IMR-90 (cell line): ENCODE data around the gene GCN1. TPM values are rescaled to one million over a fixed set of nuclear protein-coding genes. Genes with fewer than 3 reads are reported as not detected.

Source experiments
- ATAC-seq: fragments of 200-7000 bp; cut with Tn5 transposase; 2 replicates; pipeline ENCODE4 v1.9.1; 2020; ENCODE audit warnings: low read depth, mild to moderate bottlenecking, moderate library complexity
- BruUV-seq: library from RNA; stranded (reverse); fragments of 400-500 nt; replicated peaks from 2 replicates; lab custom pipeline; 2021; lab: Mats Ljungman, UMichigan
- CTCF ChIA-PET: fragments of 300-600 bp; formaldehyde crosslinking; extraction: SDS; loops from one replicate; lab custom pipeline; 2021; ENCODE audit warnings: antibody characterized with exemption; lab: Yijun Ruan, JAX
- POLR2A ChIA-PET: fragments of 300-600 bp; sonication (Branson Sonifier 250); formaldehyde crosslinking; loops from one replicate; lab custom pipeline; 2022; ENCODE audit warnings: antibody characterized with exemption; ENCODE audit not compliant: unreplicated experiment; lab: Charles Lee
- DNase-seq: peaks from one replicate; pipeline ENCODE4 v3.0.0; 2013
- H2AFZ ChIP-seq: replicated peaks from 2 replicates; pipeline ENCODE3; 2013; ENCODE audit warnings: low read length, mild to moderate bottlenecking; ENCODE audit not compliant: poor library complexity
- H2AK5ac ChIP-seq: 2 replicates; pipeline ENCODE4 v1.6.1; 2013; ENCODE audit warnings: low read depth, low read length, inconsistent platforms
- H2AK9ac ChIP-seq: replicated peaks from 2 replicates; pipeline ENCODE3; 2013; ENCODE audit warnings: mild to moderate bottlenecking, low read depth, low read length, moderate library complexity; ENCODE audit not compliant: poor library complexity
- H2BK120ac ChIP-seq: 2 replicates; pipeline ENCODE4 v1.6.1; 2013; ENCODE audit warnings: low read depth, low read length, inconsistent platforms
- H2BK15ac ChIP-seq: 3 replicates; pipeline ENCODE4 v1.6.1; 2013; ENCODE audit warnings: low read depth, low read length, inconsistent platforms
- H2BK20ac ChIP-seq: 2 replicates; pipeline ENCODE4 v1.6.1; 2013; ENCODE audit warnings: low read depth, mild to moderate bottlenecking, inconsistent platforms, low read length, moderate library complexity
- H2BK5ac ChIP-seq: 2 replicates; pipeline ENCODE4 v1.6.1; 2013; ENCODE audit warnings: mild to moderate bottlenecking, low read depth, low read length, inconsistent platforms; ENCODE audit not compliant: poor library complexity, severe bottlenecking
- H3K14ac ChIP-seq: replicated peaks from 2 replicates; pipeline ENCODE4 v1.6.1; 2013; ENCODE audit warnings: low read depth, low read length, inconsistent platforms
- H3K18ac ChIP-seq: 2 replicates; pipeline ENCODE4 v1.6.1; 2013; ENCODE audit warnings: low read depth, low read length, control low read depth
- H3K23ac ChIP-seq: 2 replicates; pipeline ENCODE4 v1.6.1; 2013; ENCODE audit warnings: low read depth, low read length, inconsistent platforms
- H3K27ac ChIP-seq: 2 replicates; pipeline ENCODE4 v1.5.1; 2013; ENCODE audit warnings: mild to moderate bottlenecking, control low read depth, low read length; ENCODE audit not compliant: insufficient read depth
- H3K27me3 ChIP-seq: 2 replicates; pipeline ENCODE4 v1.6.1; 2013; ENCODE audit warnings: low read length; ENCODE audit not compliant: control insufficient read depth, insufficient read depth
- H3K36me3 ChIP-seq: 2 replicates; pipeline ENCODE4 v1.6.1; 2013; ENCODE audit warnings: low read length, mixed read lengths; ENCODE audit not compliant: control insufficient read depth, insufficient read depth
- H3K4ac ChIP-seq: 2 replicates; pipeline ENCODE4 v1.6.1; 2013; ENCODE audit warnings: low read depth, low read length, inconsistent platforms
- H3K4me1 ChIP-seq: 2 replicates; pipeline ENCODE4 v1.6.1; 2013; ENCODE audit warnings: low read length, mixed read lengths; ENCODE audit not compliant: control insufficient read depth, insufficient read depth
- H3K4me2 ChIP-seq: 2 replicates; pipeline ENCODE4 v1.6.1; 2013; ENCODE audit warnings: low read depth, mild to moderate bottlenecking, control low read depth, low read length, moderate library complexity
- H3K4me3 ChIP-seq: 2 replicates; pipeline ENCODE4 v1.5.1; 2013; ENCODE audit warnings: low read depth, mild to moderate bottlenecking, control low read depth, low read length, moderate library complexity; ENCODE audit not compliant: insufficient read depth
- H3K56ac ChIP-seq: 2 replicates; pipeline ENCODE4 v1.6.1; 2013; ENCODE audit warnings: low read length, inconsistent platforms; ENCODE audit not compliant: insufficient read depth; ENCODE audit errors: extremely low read depth
- H3K79me1 ChIP-seq, 2 experiments: 2 replicates each; pipeline ENCODE4 v1.6.1; 2013; ENCODE audit warnings: low read length in 2 of 2, inconsistent platforms in 1 of 2, low read depth in 1 of 2
- H3K9ac ChIP-seq: 2 replicates; pipeline ENCODE4 v1.6.1; 2013; ENCODE audit warnings: low read depth, low read length, control low read depth
- H3K9me1 ChIP-seq: 2 replicates; pipeline ENCODE4 v1.6.1; 2013; ENCODE audit warnings: low read length, inconsistent platforms; ENCODE audit not compliant: insufficient read depth
- H3K9me3 ChIP-seq: 2 replicates; pipeline ENCODE4 v1.6.1; 2013; ENCODE audit warnings: low read length; ENCODE audit not compliant: control insufficient read depth, insufficient read depth
- H4K20me1 ChIP-seq: 2 replicates; pipeline ENCODE4 v1.6.1; 2013; ENCODE audit warnings: low read length, inconsistent platforms; ENCODE audit not compliant: insufficient read depth
- H4K5ac ChIP-seq: 2 replicates; pipeline ENCODE4 v1.6.1; 2013; ENCODE audit warnings: mild to moderate bottlenecking, low read depth, low read length, control low read depth
- H4K8ac ChIP-seq, 2 experiments: 2 replicates each; pipeline ENCODE4 v1.6.1; 2013; ENCODE audit warnings: low read depth in 2 of 2, low read length in 2 of 2, control low read depth in 1 of 2, inconsistent platforms in 1 of 2
- H4K91ac ChIP-seq: 2 replicates; pipeline ENCODE4 v1.6.1; 2013; ENCODE audit warnings: low read depth, low read length, inconsistent platforms; ENCODE audit not compliant: insufficient read depth
- BHLHE40 ChIP-seq: fragments of 150-350 bp; IDR thresholded peaks from 2 replicates; pipeline ENCODE4 v1.6.1; 2016; ENCODE audit warnings: mild to moderate bottlenecking, low read depth, low read length
- CEBPB ChIP-seq: IDR thresholded peaks from 2 replicates; pipeline ENCODE4 v1.6.1; 2012; ENCODE audit warnings: low read depth, low read length, improper control_type of control experiment
- CHD1 ChIP-seq: IDR thresholded peaks from 2 replicates; pipeline ENCODE4 v1.6.1; 2012; ENCODE audit warnings: low read depth, low read length, improper control_type of control experiment
- CTCF ChIP-seq: conservative IDR thresholded peaks from 2 replicates; pipeline ENCODE4 v1.5.1; 2012; ENCODE audit warnings: mild to moderate bottlenecking, low read depth, low read length, improper control_type of control experiment
- ELK1 ChIP-seq: fragments of 150-350 bp; IDR thresholded peaks from 2 replicates; pipeline ENCODE4 v1.6.1; 2016; ENCODE audit warnings: low read depth, mild to moderate bottlenecking, low read length, moderate library complexity, borderline replicate concordance
- FOS ChIP-seq: fragments of 150-350 bp; IDR thresholded peaks from 2 replicates; pipeline ENCODE4 v1.6.1; 2016; ENCODE audit warnings: low read depth, low read length
- MAFK ChIP-seq: IDR thresholded peaks from 2 replicates; pipeline ENCODE4 v1.6.1; 2012; ENCODE audit warnings: low read depth, low read length, improper control_type of control experiment
- MAZ ChIP-seq: IDR thresholded peaks from 2 replicates; pipeline ENCODE4 v1.6.1; 2012; ENCODE audit warnings: low read depth, mild to moderate bottlenecking, low read length, improper control_type of control experiment, moderate library complexity, borderline replicate concordance
- MXI1 ChIP-seq: IDR thresholded peaks from 2 replicates; pipeline ENCODE4 v1.6.1; 2012; ENCODE audit warnings: low read depth, mild to moderate bottlenecking, low read length, moderate library complexity, borderline replicate concordance
- NFE2L2 ChIP-seq: fragments of 150-350 bp; IDR thresholded peaks from 2 replicates; pipeline ENCODE4 v1.6.1; 2016; ENCODE audit warnings: low read depth, mild to moderate bottlenecking, low read length
- RAD21 ChIP-seq: IDR thresholded peaks from 2 replicates; pipeline ENCODE4 v1.6.1; 2012; ENCODE audit warnings: low read length, improper control_type of control experiment
- RCOR1 ChIP-seq: IDR thresholded peaks from 2 replicates; pipeline ENCODE4 v1.6.1; 2012; ENCODE audit warnings: mild to moderate bottlenecking, low read length, improper control_type of control experiment; ENCODE audit not compliant: insufficient replicate concordance
- RFX5 ChIP-seq: IDR thresholded peaks from 2 replicates; pipeline ENCODE4 v1.8.0; 2012; ENCODE audit warnings: low read depth, mild to moderate bottlenecking, low read length, moderate library complexity
- SMC3 ChIP-seq: fragments of 150-350 bp; IDR thresholded peaks from 2 replicates; pipeline ENCODE4 v1.6.1; 2016; ENCODE audit warnings: low read depth, mild to moderate bottlenecking, antibody characterized with exemption, low read length, moderate library complexity
- USF2 ChIP-seq: fragments of 150-350 bp; IDR thresholded peaks from 2 replicates; pipeline ENCODE4 v1.6.1; 2017; ENCODE audit warnings: mild to moderate bottlenecking, antibody characterized with exemption, low read length, low read depth
- WGBS, 2 experiments: methylation state at CpG; one replicate each; pipeline versions ENCODE4 v1.1.5 to v1.1.7; 2013; ENCODE audit warnings: missing lambda C conversion rate in 2 of 2; ENCODE audit not compliant: insufficient read length in 1 of 2; ENCODE audit errors: extremely low coverage in 2 of 2; 5-methylcytosine and 5-hydroxymethylcytosine counted together
- dilution Hi-C: fragments of 300-500 bp; cut with HindIII; formaldehyde crosslinking; loops from one replicate; pipeline ENCODE4 v1.14.3; 2018; ENCODE audit warnings: low sequenced_read_pairs; ENCODE audit not compliant: unreplicated experiment
- in situ Hi-C: fragments of 300-500 bp; cut with MboI; formaldehyde crosslinking; loops from 3 replicates; pipeline ENCODE4 v1.14.3; 2019; ENCODE audit warnings: low sequenced_read_pairs, inconsistent platforms, mixed read lengths
- intact Hi-C: fragments of 100-400 bp; cut with micrococcal nuclease; formaldehyde crosslinking; loops from 2 replicates; pipeline ENCODE4 v1.10.0; 2022
- polyA plus RNA-seq, 3 experiments: library from polyadenylated mRNA; depleted of rRNA; stranded (reverse); fragments of >200 nt; gene quantifications; 2 replicates each; pipeline ENCODE4 v1.2.3, GENCODE V29; 2012; ENCODE audit warnings: low replicate concordance in 1 of 3
- total RNA-seq: library from RNA; depleted of rRNA; stranded (reverse); fragments of >200 nt; gene quantifications from 2 replicates; pipeline ENCODE4 v1.2.3, GENCODE V29; 2012

The GCN1 gene
- total and polyA plus RNA-seq, 2 of the 4 experiments (the other 2 are of a cell fraction): 57.8 to 77.6 TPM

DNA sequence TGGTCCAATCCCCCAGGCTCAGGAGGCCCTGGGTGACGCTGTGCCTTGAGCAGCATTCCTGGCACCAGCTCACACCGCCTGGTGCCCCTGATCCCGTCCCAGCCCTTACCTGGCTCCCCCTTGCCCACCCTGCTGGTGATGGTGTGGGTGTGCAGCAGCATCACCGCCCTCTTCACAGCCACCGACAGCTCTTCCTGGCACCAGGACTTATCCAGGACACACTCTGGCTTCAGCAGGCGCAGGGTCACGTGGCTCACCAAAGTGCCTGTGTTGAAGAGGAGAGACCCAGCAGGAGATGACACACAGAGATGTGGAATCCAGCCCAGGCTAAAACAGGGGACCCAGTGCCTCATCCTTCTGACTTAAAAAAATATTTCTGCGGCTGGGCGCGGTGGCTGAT, 36.2 kb downstream of the GCN1 start:
- intact Hi-C loops (no loop called here), in situ Hi-C loops (no loop called here), dilution Hi-C loops (no loop called here)
- 90% methylated on average over 2 of the region's 10 CpGs; no CpG with 5 or more reads in 1 of the 2 experiments for WGBS, 2 experiments
- ATAC-seq (no peak), DNase-seq (no peak)
- Histone ChIP-seq H3K79me1 (peaks cover 9 to 15% of the 10 kb centered on the region in 2 experiments; a peak in 2 of 4 replicates), H3K9me3 (no peaks in the 10 kb centered on the region), H3K23ac (no peak overlapping the region), H3K56ac (no peak overlapping the region), H2AK9ac (no peak overlapping the region), H2AK5ac (no peak overlapping the region), H2BK15ac (no peak overlapping the region), H3K14ac (no peak overlapping the region), H3K18ac (no peak overlapping the region), H3K9me1 (no peaks in the 10 kb centered on the region), H3K4me2 (no peak overlapping the region), H2BK5ac (no peak overlapping the region), H3K4ac (no peak overlapping the region), H3K9ac (no peak overlapping the region), H2BK20ac (no peak overlapping the region), H4K91ac (no peak overlapping the region), H4K20me1 (peaks cover 4% of the 10 kb centered on the region), H3K27ac (no peak overlapping the region), H3K36me3 (peaks cover 89% of the 10 kb centered on the region), H3K4me3 (no peak overlapping the region), H4K5ac (no peak overlapping the region), H4K8ac (no peak overlapping the region), H2AFZ (no peak overlapping the region), H3K27me3 (no peaks in the 10 kb centered on the region), H2BK120ac (no peak overlapping the region), H3K4me1 (no peaks in the 10 kb centered on the region)
- CTCF ChIA-PET: no interaction called here
- BruUV-seq: no TSS peak
- POLR2A ChIA-PET: no interaction called here
- TF ChIP-seq CEBPB (no peak), NFE2L2 (no peak), MAFK (no peak), CTCF (no peak), FOS (no peak), BHLHE40 (no peak), USF2 (no peak), RFX5 (no peak), SMC3 (no peak), RAD21 (no peak), CHD1 (no peak), RCOR1 (no peak), MXI1 (no peak), MAZ (no peak), ELK1 (no peak)
